Ectodermal cell (in vitro differentiated cells): ENCODE measurements around the gene PRDM16.

ENCODE experiments used
- H3K27ac ChIP-seq: 2 replicates; pipeline ENCODE4 v1.7.0; 2013; ENCODE audit warnings: mild to moderate bottlenecking, low read depth, low read length; ENCODE audit not compliant: insufficient read depth, poor library complexity, severe bottlenecking
- H3K27me3 ChIP-seq: 2 replicates; pipeline ENCODE4 v1.7.0; 2013; ENCODE audit warnings: mild to moderate bottlenecking, low read length; ENCODE audit not compliant: insufficient read depth, control insufficient read depth, poor library complexity, severe bottlenecking
- H3K36me3 ChIP-seq: one replicate; pipeline ENCODE4 v1.7.0; 2013; ENCODE audit warnings: low read length; ENCODE audit not compliant: control insufficient read depth, insufficient read depth
- H3K4me1 ChIP-seq: one replicate; pipeline ENCODE4 v1.7.0; 2013; ENCODE audit warnings: low read length; ENCODE audit not compliant: control insufficient read depth, insufficient read depth
- H3K4me3 ChIP-seq: 2 replicates; pipeline ENCODE4 v1.7.0; 2013; ENCODE audit warnings: low read depth, low read length, control low read depth; ENCODE audit not compliant: insufficient read depth
- H3K9me3 ChIP-seq: 2 replicates; pipeline ENCODE4 v1.7.0; 2013; ENCODE audit warnings: mild to moderate bottlenecking, low read length, moderate library complexity; ENCODE audit not compliant: control insufficient read depth
- WGBS, 2 experiments: methylation state at CpG; one replicate each; pipeline ENCODE4 v1.1.7; 2013; ENCODE audit warnings: missing lambda C conversion rate in 2 of 2; 5-methylcytosine and 5-hydroxymethylcytosine counted together

PRDM16 gene

GRCh38 chr1:3311711-3312110 lies 242.7 kb downstream of the PRDM16 start:
- Histone ChIP-seq H3K36me3 (no peaks in the 10 kb centered on the region), H3K4me3 (no peak overlapping the region), H3K9me3 (no peaks in the 10 kb centered on the region), H3K4me1 (peaks cover 34% of the 10 kb centered on the region), H3K27ac (no peak overlapping the region), H3K27me3 (peaks cover 38% of the 10 kb centered on the region)
- WGBS, 2 experiments = 96 to 97% methylated on average over 8 of the region's 8 CpGs

GRCh38 chr1:3312310-3312897 lies 243.4 kb downstream of the PRDM16 start:
- 90 to 92% methylated on average over 24 of the region's 24 CpGs for WGBS, 2 experiments
- Histone ChIP-seq H3K36me3 (no peaks in the 10 kb centered on the region), H3K27ac (no peak overlapping the region), H3K27me3 (peaks cover 38% of the 10 kb centered on the region), H3K4me3 (no peak overlapping the region), H3K4me1 (peaks cover 34% of the 10 kb centered on the region), H3K9me3 (no peaks in the 10 kb centered on the region)

GRCh38 chr1:3312898-3313575 lies 244.0 kb downstream of the PRDM16 start:
- 42 to 45% methylated on average over 38 of the region's 38 CpGs for WGBS, 2 experiments

GRCh38 chr1:3313576-3313950 lies 244.6 kb downstream of the PRDM16 start:
- H3K9me3 ChIP-seq = no peaks in the 10 kb centered on the region
- peak overlapping the region; percentile 58 for H3K27ac ChIP-seq

More at GRCh38 chr1:3312898-3313575, 244.0 kb downstream of the PRDM16 start:
- Histone ChIP-seq H3K27me3 (peaks cover 38% of the 10 kb centered on the region), H3K4me3 (no peak overlapping the region), H3K9me3 (no peaks in the 10 kb centered on the region), H3K4me1 (peaks cover 34% of the 10 kb centered on the region), H3K27ac (peak overlapping the region; percentile 58), H3K36me3 (no peaks in the 10 kb centered on the region)

GRCh38 chr1:3314491-3315381 lies 245.7 kb downstream of the PRDM16 start:
- Histone ChIP-seq H3K4me3 (no peak overlapping the region), H3K27ac (peak overlapping the region; percentile 27), H3K27me3 (peaks cover 38% of the 10 kb centered on the region), H3K4me1 (peaks cover 34% of the 10 kb centered on the region), H3K36me3 (no peaks in the 10 kb centered on the region), H3K9me3 (no peaks in the 10 kb centered on the region)
- WGBS, 2 experiments = 12 to 14% methylated on average over 19 to 22 of the region's 22 CpGs

More at GRCh38 chr1:3313576-3313950, 244.6 kb downstream of the PRDM16 start:
- 28 to 32% methylated on average over 22 of the region's 22 CpGs for WGBS, 2 experiments
- Histone ChIP-seq H3K4me1 (peaks cover 34% of the 10 kb centered on the region), H3K36me3 (no peaks in the 10 kb centered on the region), H3K4me3 (no peak overlapping the region), H3K27me3 (peaks cover 38% of the 10 kb centered on the region)

GRCh38 chr1:3315399-3316339 lies 246.7 kb downstream of the PRDM16 start:
- H3K9me3 ChIP-seq = no peaks in the 10 kb centered on the region
- H3K27ac ChIP-seq = no peak overlapping the region
- no peaks in the 10 kb centered on the region for H3K36me3 ChIP-seq
- WGBS, 2 experiments = 28 to 29% methylated on average over 20 of the region's 21 CpGs
- peaks cover 38% of the 10 kb centered on the region for H3K27me3 ChIP-seq
- no peak overlapping the region for H3K4me3 ChIP-seq
- H3K4me1 ChIP-seq = peaks cover 34% of the 10 kb centered on the region

GRCh38 chr1:3316340-3316943 lies 247.4 kb downstream of the PRDM16 start:
- Histone ChIP-seq H3K4me1 (peaks cover 34% of the 10 kb centered on the region), H3K36me3 (no peaks in the 10 kb centered on the region), H3K27me3 (peaks cover 38% of the 10 kb centered on the region), H3K9me3 (no peaks in the 10 kb centered on the region), H3K4me3 (no peak overlapping the region), H3K27ac (no peak overlapping the region)
- 83 to 84% methylated on average over 8 of the region's 8 CpGs for WGBS, 2 experiments

GRCh38 chr1:3317456-3317855 lies 248.5 kb downstream of the PRDM16 start:
- no peak overlapping the region for H3K4me3 ChIP-seq
- no peaks in the 10 kb centered on the region for H3K36me3 ChIP-seq
- peaks cover 30% of the 10 kb centered on the region for H3K27me3 ChIP-seq
- H3K27ac ChIP-seq = no peak overlapping the region
- WGBS, 2 experiments = 84 to 87% methylated on average over 17 of the region's 17 CpGs
- peaks cover 32% of the 10 kb centered on the region for H3K4me1 ChIP-seq
- no peaks in the 10 kb centered on the region for H3K9me3 ChIP-seq

- H3K9me3 ChIP-seq = no peaks in the 10 kb centered on the region
- peaks cover 25% of the 10 kb centered on the region for H3K4me1 ChIP-seq
- peaks cover 21% of the 10 kb centered on the region for H3K27me3 ChIP-seq
- no peaks in the 10 kb centered on the region for H3K36me3 ChIP-seq
- no peak overlapping the region for H3K4me3 ChIP-seq
- WGBS, 2 experiments = 94 to 97% methylated on average over 1 to 2 of the region's 2 CpGs
- no peak overlapping the region for H3K27ac ChIP-seq
Measured at GRCh38 chr1:3318329-3318728, 249.3 kb downstream of the PRDM16 start.
